Fibroblast of lung (primary cell): ENCODE results near the gene NSRP1. TPM values are rescaled to one million over a fixed set of nuclear protein-coding genes. Genes with fewer than 3 reads are reported as not detected.

ENCODE experiments used
- DNase-seq, 2 donors: peaks; one replicate each; pipeline versions ENCODE4 v3.0.0 to v3.0.0-alpha.2; 2010; ENCODE audit warnings: low read depth in 2 of 2
- H2AFZ ChIP-seq: 2 replicates; pipeline ENCODE4 v1.5.1; 2012; ENCODE audit warnings: low read length, control low read depth, inconsistent platforms
- H3K27ac ChIP-seq: 2 replicates; pipeline ENCODE4 v1.5.1; 2011; ENCODE audit warnings: low read length, control low read depth; ENCODE audit not compliant: insufficient read depth
- H3K27me3 ChIP-seq: 2 replicates; pipeline ENCODE4 v1.5.1; 2011; ENCODE audit warnings: mild to moderate bottlenecking, low read length; ENCODE audit not compliant: control insufficient read depth, insufficient read depth
- H3K36me3 ChIP-seq: 2 replicates; pipeline ENCODE4 v1.5.1; 2011; ENCODE audit warnings: low read length; ENCODE audit not compliant: control insufficient read depth, insufficient read depth
- H3K4me1 ChIP-seq: 2 replicates; pipeline ENCODE4 v1.5.1; 2011; ENCODE audit warnings: low read length; ENCODE audit not compliant: control insufficient read depth, insufficient read depth; ENCODE audit errors: extremely low read depth
- H3K4me2 ChIP-seq: 2 replicates; pipeline ENCODE4 v1.5.1; 2011; ENCODE audit warnings: low read length, control low read depth; ENCODE audit not compliant: insufficient read depth; ENCODE audit errors: extremely low read depth
- H3K4me3 ChIP-seq, 4 experiments: fragments of 200-600 bp in 1 of 4; sonication (generic) in 1 of 4; replicated peaks in 1 of 4; 2 replicates each; pipeline ENCODE4 v1.5.1; 2011 to 2016; ENCODE audit warnings: low read length in 4 of 4, low read depth in 3 of 4, mild to moderate bottlenecking in 3 of 4, control low read depth in 2 of 4, inconsistent platforms in 1 of 4, mixed read lengths in 1 of 4; ENCODE audit not compliant: insufficient read depth in 1 of 4; ENCODE audit errors: control extremely low read depth in 1 of 4
- H3K79me2 ChIP-seq: 2 replicates; pipeline ENCODE4 v1.5.1; 2012; ENCODE audit warnings: mild to moderate bottlenecking, low read length, inconsistent platforms; ENCODE audit not compliant: control insufficient read depth, insufficient read depth
- H3K9ac ChIP-seq: 2 replicates; pipeline ENCODE4 v1.5.1; 2011; ENCODE audit warnings: mild to moderate bottlenecking, low read length, control low read depth; ENCODE audit not compliant: insufficient read depth
- H3K9me3 ChIP-seq: 2 replicates; pipeline ENCODE4 v1.5.1; 2012; ENCODE audit warnings: low read depth, low read length; ENCODE audit not compliant: control insufficient read depth, insufficient read depth
- H4K20me1 ChIP-seq: 2 replicates; pipeline ENCODE4 v1.5.1; 2011; ENCODE audit warnings: low read length; ENCODE audit not compliant: control insufficient read depth, insufficient read depth; ENCODE audit errors: extremely low read depth
- CTCF ChIP-seq, 2 donors: IDR thresholded peaks in 1 of 2; conservative IDR thresholded peaks in 1 of 2; 1 replicate in 1 of 2; 2 replicates in 1 of 2; pipeline ENCODE4 v1.5.1; 2011 to 2012; ENCODE audit warnings: low read length in 2 of 2, control low read depth in 1 of 2, inconsistent platforms in 1 of 2, low read depth in 1 of 2, mild to moderate bottlenecking in 1 of 2
- EZH2 ChIP-seq: IDR thresholded peaks from 2 replicates; pipeline ENCODE4 v1.5.1; 2012; ENCODE audit warnings: low read length, control low read depth, mild to moderate bottlenecking; ENCODE audit errors: missing control alignments
- polyA plus RNA-seq, 2 donors: library from polyadenylated mRNA; depleted of rRNA in 1 of 2; stranded (reverse) in 1 of 2; unstranded in 1 of 2; fragments of >200 nt; gene quantifications; 2 replicates each; pipeline ENCODE4 v1.2.1, GENCODE V29; 2011 to 2012; ENCODE audit warnings: missing spikeins in 1 of 2
- total RNA-seq: library from RNA; depleted of rRNA; stranded (reverse); fragments of >200 nt; gene quantifications from 2 replicates; pipeline ENCODE4 v1.2.1, GENCODE V29; 2014

Gene NSRP1
- total and polyA plus RNA-seq, 2 donors (not counting 1 experiment from before 2014, with no cell fraction given) = 12.7 to 19.8 TPM

DNA sequence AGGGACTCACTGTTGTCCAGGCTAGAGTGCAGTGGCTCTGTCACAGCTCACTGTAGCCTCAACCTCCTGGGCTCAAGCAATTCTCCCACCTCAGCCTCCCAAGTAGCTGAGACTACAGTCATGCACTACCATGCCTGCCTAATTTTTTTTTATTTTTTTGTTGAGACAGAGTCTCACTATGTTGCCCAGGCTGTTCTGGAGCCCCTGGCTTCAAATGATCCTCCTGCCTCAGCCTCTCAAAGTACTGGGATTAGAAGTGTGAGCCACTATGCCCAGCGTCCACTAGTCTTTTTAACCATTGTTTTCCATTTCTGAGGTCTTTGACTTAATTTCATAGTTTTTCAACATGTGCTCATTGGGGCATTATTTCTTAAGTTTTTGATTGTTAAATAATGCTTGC lies 13.5 kb downstream of the NSRP1 start:
- Histone ChIP-seq H2AFZ (no peak overlapping the region), H3K9ac (no peak overlapping the region), H3K4me2 (no peak overlapping the region), H4K20me1 (no peaks in the 10 kb centered on the region), H3K36me3 (no peaks in the 10 kb centered on the region), H3K4me1 (no peaks in the 10 kb centered on the region), H3K79me2 (peaks cover 60% of the 10 kb centered on the region), H3K27me3 (no peaks in the 10 kb centered on the region), H3K27ac (no peak overlapping the region), H3K9me3 (no peaks in the 10 kb centered on the region), H3K4me3 (no peak overlapping the region)
- TF ChIP-seq CTCF (conservative IDR thresholded peaks at IDR 0.05 in 1 of 2, IDR thresholded peaks at IDR 0.05 in 1 of 2; ENCODE audit: low read depth in 1 of 2, low read length in 2 of 2) = no peak
- no peak for TF ChIP-seq EZH2
- no peak for DNase-seq

- no peak overlapping the region for H3K27ac ChIP-seq
- H3K79me2 ChIP-seq = peaks cover 49% of the 10 kb centered on the region
- no peaks in the 10 kb centered on the region for H3K27me3 ChIP-seq
- H3K9me3 ChIP-seq = no peaks in the 10 kb centered on the region
- H4K20me1 ChIP-seq = no peaks in the 10 kb centered on the region
- no peak for TF ChIP-seq EZH2
- no peak for TF ChIP-seq CTCF (conservative IDR thresholded peaks at IDR 0.05 in 1 of 2, IDR thresholded peaks at IDR 0.05 in 1 of 2; ENCODE audit: low read depth in 1 of 2, low read length in 2 of 2)
- H3K9ac ChIP-seq = no peak overlapping the region
- H3K36me3 ChIP-seq = no peaks in the 10 kb centered on the region
- H3K4me3 ChIP-seq = no peak overlapping the region
- no peak for DNase-seq
- H2AFZ ChIP-seq = no peak overlapping the region
- no peak overlapping the region for H3K4me2 ChIP-seq
- no peaks in the 10 kb centered on the region for H3K4me1 ChIP-seq
These were observed 16.0 kb downstream of the NSRP1 start for GRCh38 chr17:30132615-30133014.

- no peaks in the 10 kb centered on the region for H3K27me3 ChIP-seq
- no peaks in the 10 kb centered on the region for H3K36me3 ChIP-seq
These were observed 16.6 kb downstream of the NSRP1 start for GRCh38 chr17:30133197-30133596.

More at GRCh38 chr17:30133197-30133596, 16.6 kb downstream of the NSRP1 start:
- no peak overlapping the region for H2AFZ ChIP-seq
- no peak for TF ChIP-seq CTCF (conservative IDR thresholded peaks at IDR 0.05 in 1 of 2, IDR thresholded peaks at IDR 0.05 in 1 of 2; ENCODE audit: low read depth in 1 of 2, low read length in 2 of 2)
- no peak for TF ChIP-seq EZH2
- no peak for DNase-seq
- H3K9me3 ChIP-seq = no peaks in the 10 kb centered on the region
- H3K4me1 ChIP-seq = no peaks in the 10 kb centered on the region
- no peaks in the 10 kb centered on the region for H4K20me1 ChIP-seq
- H3K79me2 ChIP-seq = peaks cover 54% of the 10 kb centered on the region
- no peak overlapping the region for H3K9ac ChIP-seq
- no peak overlapping the region for H3K27ac ChIP-seq
- no peak overlapping the region for H3K4me2 ChIP-seq
- no peak overlapping the region for H3K4me3 ChIP-seq
